Caco-2 (cell line): ENCODE results near the gene TMEM215. TPM values are rescaled to one million over a fixed set of nuclear protein-coding genes. Genes with fewer than 3 reads are reported as not detected.
A peak's percentile ranks its signal among the peaks of the same experiment; 100 is the strongest.

Source experiments
- BruUV-seq: library from RNA; stranded (reverse); fragments of 400-500 nt; replicated peaks from 2 replicates; lab custom pipeline; 2021; lab: Mats Ljungman, UMichigan
- CTCF ChIA-PET: fragments of 300-600 bp; sonication (Branson Sonifier 250); formaldehyde crosslinking; loops from one replicate; lab custom pipeline; 2022; ENCODE audit warnings: antibody characterized with exemption; lab: Charles Lee
- POLR2A ChIA-PET: fragments of 300-600 bp; sonication (Branson Sonifier 250); formaldehyde crosslinking; loops from one replicate; lab custom pipeline; 2022; ENCODE audit warnings: antibody characterized with exemption; lab: Charles Lee
- DNase-seq, 2 experiments: peaks; one replicate each; pipeline versions ENCODE4 v3.0.0 to v3.0.0-alpha.2; 2020 to 2022
- H3K27me3 ChIP-seq: replicated peaks from 2 replicates; pipeline ENCODE4 v1.6.0; 2011; ENCODE audit warnings: low read length; ENCODE audit not compliant: control insufficient read depth, insufficient read depth
- H3K36me3 ChIP-seq: 2 replicates; pipeline ENCODE4 v1.5.1; 2011; ENCODE audit warnings: low read length; ENCODE audit not compliant: control insufficient read depth, insufficient read depth
- H3K4me1 ChIP-seq: fragments of 250-450 bp; sonication (Bioruptor Pico); 2 replicates; pipeline ENCODE4 v1.5.1; 2020; ENCODE audit warnings: mild to moderate bottlenecking
- H3K4me3 ChIP-seq: 2 replicates; pipeline ENCODE4 v1.5.1; 2011; ENCODE audit warnings: low read depth, mild to moderate bottlenecking, control low read depth, low read length
- H3K9me3 ChIP-seq: fragments of 250-450 bp; sonication (Bioruptor Pico); 2 replicates; pipeline ENCODE4 v1.5.1; 2020; ENCODE audit warnings: mild to moderate bottlenecking, moderate library complexity
- H3K27ac Mint-ChIP-seq: one replicate; pipeline ENCODE4 v1.8.0; 2022; ENCODE audit warnings: mixed read lengths; ENCODE audit not compliant: unreplicated experiment
- H3K27me3 Mint-ChIP-seq: one replicate; pipeline ENCODE4 v1.8.0; 2022; ENCODE audit warnings: mixed read lengths; ENCODE audit not compliant: insufficient read depth, unreplicated experiment
- H3K36me3 Mint-ChIP-seq: one replicate; pipeline ENCODE4 v1.8.0; 2022; ENCODE audit warnings: mild to moderate bottlenecking, mixed read lengths; ENCODE audit not compliant: insufficient read depth, unreplicated experiment
- H3K4me1 Mint-ChIP-seq: one replicate; pipeline ENCODE4 v1.8.0; 2022; ENCODE audit warnings: low read depth, mixed read lengths; ENCODE audit not compliant: unreplicated experiment
- H3K4me3 Mint-ChIP-seq: one replicate; pipeline ENCODE4 v1.8.0; 2022; ENCODE audit warnings: mild to moderate bottlenecking, moderate library complexity, mixed read lengths; ENCODE audit not compliant: unreplicated experiment
- H3K9me3 Mint-ChIP-seq: one replicate; pipeline ENCODE4 v1.8.0; 2022; ENCODE audit warnings: mixed read lengths; ENCODE audit not compliant: unreplicated experiment
- intact Hi-C: fragments of 100-400 bp; cut with micrococcal nuclease; formaldehyde crosslinking; loops from one replicate; pipeline ENCODE4 v1.10.0; 2022; ENCODE audit not compliant: unreplicated experiment
- total RNA-seq: library from RNA; stranded (reverse); gene quantifications from 2 replicates; pipeline ENCODE4 v1.2.3, GENCODE V29; 2022
- TF ChIP-seq, protein P1 (sequence below), 2 experiments: fragments of 200-600 bp in 1 of 2; IDR thresholded peaks; 1 replicate in 1 of 2; 2 replicates in 1 of 2; pipeline versions ENCODE4 v1.5.1 to v1.8.0; 2011 to 2022; ENCODE audit warnings: antibody characterized with exemption in 1 of 2, control low read depth in 1 of 2, inconsistent platforms in 1 of 2, low read depth in 1 of 2, low read length in 1 of 2, mild to moderate bottlenecking in 1 of 2, moderate library complexity in 1 of 2; ENCODE audit not compliant: insufficient read depth in 1 of 2, severe bottlenecking in 1 of 2, unreplicated experiment in 1 of 2

TMEM215 gene
- total RNA-seq, 1 experiment from 2014 or later: not detected

- H3K27ac Mint-ChIP-seq: no peak overlapping the region
- peaks cover 9% of the 10 kb centered on the region for H3K9me3 Mint-ChIP-seq
- H3K27me3 ChIP-seq: no peaks in the 10 kb centered on the region
- H3K27me3 Mint-ChIP-seq: peaks cover 2% of the 10 kb centered on the region
- no TSS peak for BruUV-seq
- H3K36me3 Mint-ChIP-seq: no peaks in the 10 kb centered on the region
- peaks cover 17% of the 10 kb centered on the region for H3K4me1 Mint-ChIP-seq
- peaks cover 10% of the 10 kb centered on the region for H3K4me1 ChIP-seq
- H3K9me3 ChIP-seq: no peaks in the 10 kb centered on the region
- ChIA-PET POLR2A (no interaction called here), CTCF (no interaction called here)
- H3K36me3 ChIP-seq: no peaks in the 10 kb centered on the region
- TF ChIP-seq, protein P1, sequence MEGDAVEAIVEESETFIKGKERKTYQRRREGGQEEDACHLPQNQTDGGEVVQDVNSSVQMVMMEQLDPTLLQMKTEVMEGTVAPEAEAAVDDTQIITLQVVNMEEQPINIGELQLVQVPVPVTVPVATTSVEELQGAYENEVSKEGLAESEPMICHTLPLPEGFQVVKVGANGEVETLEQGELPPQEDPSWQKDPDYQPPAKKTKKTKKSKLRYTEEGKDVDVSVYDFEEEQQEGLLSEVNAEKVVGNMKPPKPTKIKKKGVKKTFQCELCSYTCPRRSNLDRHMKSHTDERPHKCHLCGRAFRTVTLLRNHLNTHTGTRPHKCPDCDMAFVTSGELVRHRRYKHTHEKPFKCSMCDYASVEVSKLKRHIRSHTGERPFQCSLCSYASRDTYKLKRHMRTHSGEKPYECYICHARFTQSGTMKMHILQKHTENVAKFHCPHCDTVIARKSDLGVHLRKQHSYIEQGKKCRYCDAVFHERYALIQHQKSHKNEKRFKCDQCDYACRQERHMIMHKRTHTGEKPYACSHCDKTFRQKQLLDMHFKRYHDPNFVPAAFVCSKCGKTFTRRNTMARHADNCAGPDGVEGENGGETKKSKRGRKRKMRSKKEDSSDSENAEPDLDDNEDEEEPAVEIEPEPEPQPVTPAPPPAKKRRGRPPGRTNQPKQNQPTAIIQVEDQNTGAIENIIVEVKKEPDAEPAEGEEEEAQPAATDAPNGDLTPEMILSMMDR (IDR thresholded peaks at IDR 0.05; ENCODE audit: insufficient read depth in 1 of 2, low read depth in 1 of 2, low read length in 1 of 2, severe bottlenecking in 1 of 2, unreplicated experiment in 1 of 2): no peak
- H3K4me3 ChIP-seq: no peak overlapping the region
- intact Hi-C loops: no loop called here
- no peak overlapping the region for H3K4me3 Mint-ChIP-seq
- DNase-seq: no peak
Observed at GRCh38 chr9:32738501-32739172, 44.7 kb upstream of the TMEM215 start.

DNA sequence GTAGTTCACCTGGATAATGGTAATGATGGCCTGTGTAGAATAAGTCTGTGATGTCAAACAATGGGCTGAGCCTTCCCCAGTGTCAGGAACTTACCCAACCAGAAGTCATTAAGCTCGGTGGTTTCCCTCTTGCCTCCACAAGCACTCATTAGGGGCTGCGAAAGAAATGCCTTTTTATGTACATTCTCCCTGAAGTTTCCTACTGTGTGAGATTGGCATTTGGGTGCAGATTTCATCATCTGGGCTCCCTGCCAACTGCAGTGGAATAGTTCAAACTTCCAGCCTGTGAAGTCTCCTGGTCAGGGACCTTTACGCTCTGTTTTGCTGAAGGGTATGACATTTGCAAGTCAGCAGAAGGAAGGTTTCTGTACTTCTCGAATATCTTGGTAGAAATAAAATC is 41.6 kb upstream of the TMEM215 start:
- H3K9me3 Mint-ChIP-seq: peaks cover 10% of the 10 kb centered on the region
- DNase-seq: no peak
- no peaks in the 10 kb centered on the region for H3K36me3 ChIP-seq
- no peak overlapping the region for H3K4me3 ChIP-seq
- H3K36me3 Mint-ChIP-seq: no peaks in the 10 kb centered on the region
- H3K27me3 ChIP-seq: no peaks in the 10 kb centered on the region
- H3K4me3 Mint-ChIP-seq: peak overlapping the region; percentile 14
- ChIA-PET POLR2A (no interaction called here), CTCF (no interaction called here)
- H3K27ac Mint-ChIP-seq: no peak overlapping the region
- intact Hi-C loops: no loop called here
- H3K4me1 ChIP-seq: peaks cover 10% of the 10 kb centered on the region
- no peaks in the 10 kb centered on the region for H3K27me3 Mint-ChIP-seq
- BruUV-seq: no TSS peak
- TF ChIP-seq, protein P1 (IDR thresholded peaks at IDR 0.05; ENCODE audit: insufficient read depth in 1 of 2, low read depth in 1 of 2, low read length in 1 of 2, severe bottlenecking in 1 of 2, unreplicated experiment in 1 of 2): no peak
- peaks cover 17% of the 10 kb centered on the region for H3K4me1 Mint-ChIP-seq
- H3K9me3 ChIP-seq: 0 out of 2 replicates have a peak, but pooled peaks cover 5% of the 10 kb centered on the region

DNA sequence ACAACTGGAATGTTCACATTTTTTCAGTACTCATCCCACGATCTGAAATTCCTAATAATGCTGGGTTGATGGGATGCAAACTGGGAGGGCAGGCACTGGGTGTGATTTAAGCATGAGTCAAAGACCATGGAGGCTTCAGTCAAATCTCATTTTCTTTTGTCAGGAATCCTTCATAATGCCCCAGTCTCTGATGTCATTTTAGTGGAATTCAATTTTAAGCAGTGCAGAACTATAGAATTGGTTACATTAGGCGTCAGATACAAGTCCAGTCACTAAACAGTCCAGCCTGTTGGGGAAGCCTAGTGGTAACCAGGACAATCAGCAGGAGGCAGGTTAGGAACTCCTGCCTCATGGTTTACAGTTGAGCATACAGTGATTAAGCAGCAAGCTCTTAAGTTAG is 41.0 kb upstream of the TMEM215 start:
- 0 out of 2 replicates have a peak, but pooled peaks cover 5% of the 10 kb centered on the region for H3K9me3 ChIP-seq
- Mint-ChIP-seq H3K36me3 (no peaks in the 10 kb centered on the region), H3K27me3 (no peaks in the 10 kb centered on the region), H3K9me3 (peaks cover 10% of the 10 kb centered on the region), H3K4me1 (peaks cover 17% of the 10 kb centered on the region), H3K4me3 (peak overlapping the region; percentile 14), H3K27ac (no peak overlapping the region)
- no peaks in the 10 kb centered on the region for H3K36me3 ChIP-seq
- no peaks in the 10 kb centered on the region for H3K27me3 ChIP-seq
- TF ChIP-seq, protein P1 (IDR thresholded peaks at IDR 0.05; ENCODE audit: insufficient read depth in 1 of 2, low read depth in 1 of 2, low read length in 1 of 2, severe bottlenecking in 1 of 2, unreplicated experiment in 1 of 2): no peak
- ChIA-PET POLR2A (no interaction called here), CTCF (no interaction called here)
- no peak overlapping the region for H3K4me3 ChIP-seq
- intact Hi-C loops: no loop called here
- H3K4me1 ChIP-seq: peaks cover 10% of the 10 kb centered on the region
- no TSS peak for BruUV-seq
- peak in 1 of 2 experiments; percentile 11 for DNase-seq
